Endothelial cell of umbilical vein (primary cell): ENCODE data around the gene RPS6KA4. TPM values are rescaled to one million over a fixed set of nuclear protein-coding genes. Genes with fewer than 3 reads are reported as not detected.

Experiments
- BruUV-seq: library from RNA; stranded (reverse); fragments of 400-500 nt; replicated peaks from 2 replicates; lab custom pipeline; 2021; lab: Mats Ljungman, UMichigan
- CTCF ChIA-PET: fragments of 300-600, 350-600 bp; sonication (Branson Sonifier 250); formaldehyde crosslinking; loops from one replicate; lab custom pipeline; 2021; ENCODE audit warnings: antibody characterized with exemption, inconsistent platforms; lab: Charles Lee
- POLR2A ChIA-PET: fragments of 300-600, 350-600 bp; sonication (Branson Sonifier 250); formaldehyde crosslinking; loops from one replicate; lab custom pipeline; 2021; ENCODE audit warnings: antibody characterized with exemption, inconsistent platforms; lab: Charles Lee
- DNase-seq: peaks from one replicate; pipeline ENCODE4 v3.0.0-alpha.2; 2011; ENCODE audit warnings: low read depth, low spot score
- FAIRE-seq: peaks from 2 replicates; lab custom pipeline; 2011; peaks lifted over from hg19 to GRCh38; lab: Jason Lieb, UNC
- H2AFZ ChIP-seq: 2 replicates; pipeline ENCODE4 v1.6.0; 2012; ENCODE audit warnings: low read depth, low read length, control low read depth, inconsistent platforms
- H3K27ac ChIP-seq: 2 replicates; pipeline ENCODE4 v1.5.1; 2011; ENCODE audit warnings: low read depth, mild to moderate bottlenecking, control low read depth, low read length, moderate library complexity; ENCODE audit not compliant: insufficient read depth
- H3K27me3 ChIP-seq, 2 experiments: 2 replicates each; pipeline versions ENCODE4 v1.6.0 to v1.6.1; 2011; ENCODE audit warnings: low read length in 2 of 2, mixed read lengths in 1 of 2; ENCODE audit not compliant: control insufficient read depth in 2 of 2, insufficient read depth in 2 of 2
- H3K36me3 ChIP-seq, 2 experiments: 2 replicates in 1 of 2; 3 replicates in 1 of 2; pipeline ENCODE4 v1.5.1; 2011; ENCODE audit warnings: low read length in 2 of 2, mild to moderate bottlenecking in 1 of 2, moderate library complexity in 1 of 2; ENCODE audit not compliant: control insufficient read depth in 2 of 2, insufficient read depth in 2 of 2; ENCODE audit errors: extremely low read depth in 1 of 2
- H3K4me1 ChIP-seq: 3 replicates; pipeline ENCODE4 v1.5.1; 2011; ENCODE audit warnings: mild to moderate bottlenecking, low read length; ENCODE audit not compliant: control insufficient read depth, insufficient read depth; ENCODE audit errors: extremely low read depth
- H3K4me2 ChIP-seq: 2 replicates; pipeline ENCODE4 v1.6.1; 2011; ENCODE audit warnings: low read length, control low read depth, mixed read lengths; ENCODE audit not compliant: insufficient read depth
- H3K4me3 ChIP-seq, 3 experiments: fragments of 200-600 bp in 1 of 3; sonication (generic), shearing (Covaris generic) in 1 of 3; replicated peaks in 1 of 3; 2 replicates each; pipeline ENCODE4 v1.5.1; 2011 to 2016; ENCODE audit warnings: control low read depth in 3 of 3, low read length in 3 of 3, mild to moderate bottlenecking in 2 of 3, inconsistent platforms in 1 of 3, low read depth in 1 of 3, moderate library complexity in 1 of 3; ENCODE audit not compliant: insufficient read depth in 1 of 3
- H3K79me2 ChIP-seq: 2 replicates; pipeline ENCODE4 v1.6.0; 2012; ENCODE audit warnings: low read length, inconsistent platforms; ENCODE audit not compliant: control insufficient read depth, insufficient read depth
- H3K9ac ChIP-seq: replicated peaks from 2 replicates; pipeline ENCODE3; 2011; ENCODE audit warnings: low read length, control low read depth; ENCODE audit not compliant: insufficient read depth; ENCODE audit errors: extremely low read depth
- H3K9me1 ChIP-seq: replicated peaks from 3 replicates; pipeline ENCODE4 v1.6.0; 2011; ENCODE audit warnings: mild to moderate bottlenecking, low read length; ENCODE audit not compliant: control insufficient read depth, insufficient read depth; ENCODE audit errors: extremely low read depth
- H3K9me3 ChIP-seq: replicated peaks from 2 replicates; pipeline ENCODE4 v1.5.1; 2012; ENCODE audit warnings: low read length, inconsistent platforms; ENCODE audit not compliant: control insufficient read depth, insufficient read depth
- H4K20me1 ChIP-seq: replicated peaks from 2 replicates; pipeline ENCODE3; 2011; ENCODE audit warnings: mild to moderate bottlenecking, low read length; ENCODE audit not compliant: control insufficient read depth, insufficient read depth; ENCODE audit errors: extremely low read depth
- EZH2 ChIP-seq: IDR thresholded peaks from 2 replicates; pipeline ENCODE4 v1.6.1; 2012; ENCODE audit warnings: borderline replicate concordance, low read depth, mild to moderate bottlenecking, moderate library complexity, low read length, inconsistent platforms; ENCODE audit not compliant: severe bottlenecking
- FOS ChIP-seq: IDR thresholded peaks from 2 replicates; pipeline ENCODE4 v1.6.1; 2011; ENCODE audit warnings: mild to moderate bottlenecking, low read length, moderate library complexity, borderline replicate concordance; ENCODE audit not compliant: insufficient read depth
- GATA2 ChIP-seq: IDR thresholded peaks from 2 replicates; pipeline ENCODE4 v1.7.0; 2011; ENCODE audit warnings: low read depth, mild to moderate bottlenecking, moderate library complexity, mixed read lengths, low read length; ENCODE audit not compliant: insufficient read length, insufficient read depth
- JUN ChIP-seq: IDR thresholded peaks from 2 replicates; pipeline ENCODE4 v1.6.1; 2011; ENCODE audit warnings: borderline replicate concordance, low read depth; ENCODE audit not compliant: insufficient read length, insufficient read depth
- MYC ChIP-seq: IDR thresholded peaks from one replicate; pipeline ENCODE4 v1.6.1; 2011; ENCODE audit warnings: mild to moderate bottlenecking, low read depth, low read length
- POLR2A ChIP-seq: IDR thresholded peaks from 2 replicates; pipeline ENCODE4 v1.6.1; 2012; ENCODE audit warnings: low read depth, mild to moderate bottlenecking, control low read depth, low read length
- POLR2AphosphoS5 ChIP-seq: IDR thresholded peaks from 2 replicates; pipeline ENCODE4 v1.6.1; 2012; ENCODE audit warnings: low read depth, mild to moderate bottlenecking, control low read depth, low read length, moderate library complexity; ENCODE audit not compliant: insufficient read depth
- dilution Hi-C: fragments of 300-500 bp; cut with MboI; formaldehyde crosslinking; loops from one replicate; pipeline ENCODE4 v1.15.0; 2019; ENCODE audit warnings: low sequenced_read_pairs; ENCODE audit not compliant: extremely low pct_ligation_motif_present
- intact Hi-C: fragments of 100-400 bp; cut with micrococcal nuclease; formaldehyde crosslinking; loops from one replicate; pipeline ENCODE4 v1.10.0; 2022
- polyA plus RNA-seq, 4 experiments: library from polyadenylated mRNA; depleted of rRNA in 3 of 4; stranded (reverse) in 3 of 4; unstranded in 1 of 4; fragments of >200 nt; gene quantifications; 2 replicates each; pipeline versions ENCODE4 v1.2.1 to v1.2.3, GENCODE V29; 2011 to 2012; ENCODE audit warnings: missing spikeins in 1 of 4
- total RNA-seq: library from RNA; stranded (reverse); gene quantifications from 2 replicates; pipeline ENCODE4 v1.2.3, GENCODE V29; 2021
- TF ChIP-seq, protein P1 (sequence below): IDR thresholded peaks from 2 replicates; pipeline ENCODE4 v1.6.1; 2011; ENCODE audit not compliant: insufficient read depth, insufficient read length
- TF ChIP-seq, protein P2 (sequence below), 2 donors: IDR thresholded peaks; 1 replicate in 1 of 2; 2 replicates in 1 of 2; pipeline ENCODE4 v1.5.1; 2011; ENCODE audit warnings: low read length in 2 of 2, mild to moderate bottlenecking in 2 of 2, moderate library complexity in 2 of 2, control low read depth in 1 of 2, inconsistent platforms in 1 of 2, low read depth in 1 of 2; ENCODE audit not compliant: insufficient read depth in 1 of 2; ENCODE audit errors: extremely low read depth in 1 of 2

RPS6KA4 gene
- total and polyA plus RNA-seq, 2 donors (not counting 3 experiments of a cell fraction or from before 2014, with no cell fraction given): 26.5 to 44.1 TPM

GRCh38 chr11:64362339-64362738 lies 3.4 kb downstream of the RPS6KA4 start:
- DNase-seq (no peak), FAIRE-seq (no peak)
- Histone ChIP-seq H2AFZ (no peak overlapping the region), H3K4me3 (no peak overlapping the region), H3K79me2 (peaks cover 10% of the 10 kb centered on the region), H3K27ac (no peak overlapping the region), H3K4me1 (peaks cover 16% of the 10 kb centered on the region), H3K9ac (no peak overlapping the region), H3K9me3 (no peaks in the 10 kb centered on the region), H4K20me1 (no peaks in the 10 kb centered on the region), H3K9me1 (no peaks in the 10 kb centered on the region), H3K4me2 (no peak overlapping the region), H3K27me3 (no peaks in the 10 kb centered on the region), H3K36me3 (peaks cover 5 to 24% of the 10 kb centered on the region in 2 experiments)
- dilution Hi-C loops (no loop called here), intact Hi-C loops (no loop called here)
- ChIA-PET POLR2A (no interaction called here), CTCF (no interaction called here)
- TF ChIP-seq MYC (no peak), JUN (no peak), FOS (no peak), POLR2A (no peak)
- TF ChIP-seq, protein P1, sequence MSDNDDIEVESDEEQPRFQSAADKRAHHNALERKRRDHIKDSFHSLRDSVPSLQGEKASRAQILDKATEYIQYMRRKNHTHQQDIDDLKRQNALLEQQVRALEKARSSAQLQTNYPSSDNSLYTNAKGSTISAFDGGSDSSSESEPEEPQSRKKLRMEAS: no peak
- TF ChIP-seq, protein P2, sequence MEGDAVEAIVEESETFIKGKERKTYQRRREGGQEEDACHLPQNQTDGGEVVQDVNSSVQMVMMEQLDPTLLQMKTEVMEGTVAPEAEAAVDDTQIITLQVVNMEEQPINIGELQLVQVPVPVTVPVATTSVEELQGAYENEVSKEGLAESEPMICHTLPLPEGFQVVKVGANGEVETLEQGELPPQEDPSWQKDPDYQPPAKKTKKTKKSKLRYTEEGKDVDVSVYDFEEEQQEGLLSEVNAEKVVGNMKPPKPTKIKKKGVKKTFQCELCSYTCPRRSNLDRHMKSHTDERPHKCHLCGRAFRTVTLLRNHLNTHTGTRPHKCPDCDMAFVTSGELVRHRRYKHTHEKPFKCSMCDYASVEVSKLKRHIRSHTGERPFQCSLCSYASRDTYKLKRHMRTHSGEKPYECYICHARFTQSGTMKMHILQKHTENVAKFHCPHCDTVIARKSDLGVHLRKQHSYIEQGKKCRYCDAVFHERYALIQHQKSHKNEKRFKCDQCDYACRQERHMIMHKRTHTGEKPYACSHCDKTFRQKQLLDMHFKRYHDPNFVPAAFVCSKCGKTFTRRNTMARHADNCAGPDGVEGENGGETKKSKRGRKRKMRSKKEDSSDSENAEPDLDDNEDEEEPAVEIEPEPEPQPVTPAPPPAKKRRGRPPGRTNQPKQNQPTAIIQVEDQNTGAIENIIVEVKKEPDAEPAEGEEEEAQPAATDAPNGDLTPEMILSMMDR (IDR thresholded peaks at IDR 0.05; ENCODE audit: extremely low read depth in 1 of 2, insufficient read depth in 1 of 2, low read depth in 1 of 2, low read length in 2 of 2): no peak
- no TSS peak for BruUV-seq

- Histone ChIP-seq H4K20me1 (no peaks in the 10 kb centered on the region), H3K4me2 (no peak overlapping the region), H3K9ac (no peak overlapping the region), H3K9me1 (no peaks in the 10 kb centered on the region), H3K27me3 (no peaks in the 10 kb centered on the region), H3K36me3 (peaks cover 5 to 26% of the 10 kb centered on the region in 2 experiments), H3K27ac (no peak overlapping the region), H3K79me2 (peaks cover 9% of the 10 kb centered on the region), H3K9me3 (no peaks in the 10 kb centered on the region), H2AFZ (no peak overlapping the region), H3K4me1 (peaks cover 4% of the 10 kb centered on the region), H3K4me3 (no peak overlapping the region)
- FAIRE-seq (no peak), DNase-seq (no peak)
- intact Hi-C loops (no loop called here), dilution Hi-C loops (no loop called here)
- TF ChIP-seq EZH2 (no peak), MYC (no peak), GATA2 (no peak), POLR2AphosphoS5 (no peak), POLR2A (no peak), FOS (no peak)
- TF ChIP-seq, protein P2 (IDR thresholded peaks at IDR 0.05; ENCODE audit: extremely low read depth in 1 of 2, insufficient read depth in 1 of 2, low read depth in 1 of 2, low read length in 2 of 2): no peak
- TF ChIP-seq, protein P1: no peak
- no TSS peak for BruUV-seq
- ChIA-PET POLR2A (no interaction called here), CTCF (interaction anchor here (1.0 to 1.3 kb wide), 2 partner anchors 9 to 85 kb away, joined by 3 to 6 read pairs; no protein-coding TSS in a partner anchor)
Observed at GRCh38 chr11:64364435-64364834, 5.5 kb downstream of the RPS6KA4 start.
